Gastroesophageal sphincter (tissue), 2 donors: Measurements from ENCODE around the gene IFITM5.

ENCODE experiments used
- POLR2A ChIP-seq, 2 donors: fragments of 450-650 bp; IDR thresholded peaks; one replicate each; pipeline ENCODE4 v1.6.1; 2017; ENCODE audit warnings: antibody characterized with exemption in 2 of 2, mild to moderate bottlenecking in 2 of 2, moderate library complexity in 1 of 2
- POLR2AphosphoS5 ChIP-seq: sonication (generic); formaldehyde crosslinking; IDR thresholded peaks from one replicate; pipeline ENCODE4 v1.6.1; 2017; ENCODE audit warnings: antibody characterized with exemption

- no peak for TF ChIP-seq POLR2A (IDR thresholded peaks at IDR 0.05)
- TF ChIP-seq POLR2AphosphoS5: no peak
Measured at GRCh38 chr11:336659-337198, 37.4 kb upstream of the IFITM5 start.
